GM12865 (cell line): ENCODE data around the gene STRADA.

Experiments
- DNase-seq: peaks from one replicate; pipeline ENCODE4 v3.0.0; 2010; ENCODE audit warnings: low read depth
- H3K4me3 ChIP-seq: 2 replicates; pipeline ENCODE4 v1.5.1; 2011; ENCODE audit warnings: mild to moderate bottlenecking, low read depth, low read length, control low read depth
- TF ChIP-seq, protein P1 (sequence below): IDR thresholded peaks from 2 replicates; pipeline ENCODE4 v1.5.1; 2011; ENCODE audit warnings: low read length, control low read depth, low read depth, inconsistent platforms; ENCODE audit not compliant: insufficient read depth; ENCODE audit errors: missing control alignments

The STRADA gene

DNA sequence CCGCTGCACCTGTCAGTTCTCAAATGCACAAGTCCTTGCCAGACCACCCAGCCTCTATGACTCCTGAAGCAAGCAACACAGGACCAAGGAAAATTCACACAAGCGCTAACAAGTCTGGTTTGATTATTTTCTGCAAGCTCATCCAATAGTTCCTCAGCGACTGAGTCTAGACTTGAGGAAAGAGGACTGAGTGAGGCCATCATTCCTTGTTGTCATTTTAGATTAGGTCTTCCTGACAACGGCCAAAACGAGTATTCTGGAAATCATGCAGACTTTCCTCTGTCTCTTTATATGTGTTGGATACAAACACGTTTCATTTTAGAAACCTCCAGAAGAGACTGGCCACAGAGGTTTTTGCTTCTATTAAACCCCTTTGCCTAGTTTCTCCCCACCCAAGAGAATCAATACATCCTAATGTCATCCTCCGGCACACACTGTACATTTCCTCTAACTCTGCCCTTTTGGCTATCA, 31.2 kb upstream of the STRADA start:
- peak; percentile 37 for DNase-seq
- TF ChIP-seq, protein P1, sequence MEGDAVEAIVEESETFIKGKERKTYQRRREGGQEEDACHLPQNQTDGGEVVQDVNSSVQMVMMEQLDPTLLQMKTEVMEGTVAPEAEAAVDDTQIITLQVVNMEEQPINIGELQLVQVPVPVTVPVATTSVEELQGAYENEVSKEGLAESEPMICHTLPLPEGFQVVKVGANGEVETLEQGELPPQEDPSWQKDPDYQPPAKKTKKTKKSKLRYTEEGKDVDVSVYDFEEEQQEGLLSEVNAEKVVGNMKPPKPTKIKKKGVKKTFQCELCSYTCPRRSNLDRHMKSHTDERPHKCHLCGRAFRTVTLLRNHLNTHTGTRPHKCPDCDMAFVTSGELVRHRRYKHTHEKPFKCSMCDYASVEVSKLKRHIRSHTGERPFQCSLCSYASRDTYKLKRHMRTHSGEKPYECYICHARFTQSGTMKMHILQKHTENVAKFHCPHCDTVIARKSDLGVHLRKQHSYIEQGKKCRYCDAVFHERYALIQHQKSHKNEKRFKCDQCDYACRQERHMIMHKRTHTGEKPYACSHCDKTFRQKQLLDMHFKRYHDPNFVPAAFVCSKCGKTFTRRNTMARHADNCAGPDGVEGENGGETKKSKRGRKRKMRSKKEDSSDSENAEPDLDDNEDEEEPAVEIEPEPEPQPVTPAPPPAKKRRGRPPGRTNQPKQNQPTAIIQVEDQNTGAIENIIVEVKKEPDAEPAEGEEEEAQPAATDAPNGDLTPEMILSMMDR: no peak
- H3K4me3 ChIP-seq: peak overlapping the region; percentile 72

DNA sequence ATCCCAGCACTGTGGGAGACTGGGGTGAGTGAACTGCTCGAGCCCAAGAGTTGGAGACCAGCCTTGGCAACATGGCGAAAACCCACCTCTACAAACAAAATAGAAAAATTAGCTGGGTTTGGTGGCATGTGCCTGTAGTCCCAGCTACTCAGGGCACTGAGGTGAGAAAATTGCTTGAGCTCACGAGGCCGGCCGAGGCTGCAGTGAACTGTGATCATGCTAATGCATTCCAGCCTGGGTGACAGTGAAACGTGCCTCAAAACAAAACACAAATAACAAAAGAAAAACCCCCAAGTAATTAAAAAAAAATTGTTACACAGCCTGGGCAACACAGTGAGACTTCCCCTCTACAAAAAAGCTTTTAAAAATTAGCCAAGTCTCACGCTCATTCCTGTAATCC, 26.8 kb upstream of the STRADA start:
- DNase-seq: no peak
- TF ChIP-seq, protein P1: no peak
- no peak overlapping the region for H3K4me3 ChIP-seq

DNA sequence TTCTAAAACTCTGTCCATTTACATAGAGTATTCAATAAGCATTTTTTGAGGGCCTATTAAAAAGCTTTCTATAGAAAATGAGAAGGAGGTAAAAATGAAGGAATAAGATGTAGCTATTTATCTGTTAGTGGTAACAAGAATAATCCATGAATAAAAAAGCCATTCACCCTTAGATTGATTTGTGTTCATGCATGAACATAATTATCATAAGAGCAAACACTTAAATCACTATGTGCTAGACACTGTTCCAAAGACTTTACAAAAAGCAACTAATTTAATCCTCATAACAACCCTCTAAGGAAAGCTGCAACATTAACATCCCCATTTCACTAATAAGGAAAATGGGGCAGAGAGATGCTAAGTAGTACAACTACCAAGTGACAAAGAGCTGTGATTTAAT, 25.2 kb upstream of the STRADA start:
- DNase-seq: no peak
- H3K4me3 ChIP-seq: no peak overlapping the region
- TF ChIP-seq, protein P1: no peak

DNA sequence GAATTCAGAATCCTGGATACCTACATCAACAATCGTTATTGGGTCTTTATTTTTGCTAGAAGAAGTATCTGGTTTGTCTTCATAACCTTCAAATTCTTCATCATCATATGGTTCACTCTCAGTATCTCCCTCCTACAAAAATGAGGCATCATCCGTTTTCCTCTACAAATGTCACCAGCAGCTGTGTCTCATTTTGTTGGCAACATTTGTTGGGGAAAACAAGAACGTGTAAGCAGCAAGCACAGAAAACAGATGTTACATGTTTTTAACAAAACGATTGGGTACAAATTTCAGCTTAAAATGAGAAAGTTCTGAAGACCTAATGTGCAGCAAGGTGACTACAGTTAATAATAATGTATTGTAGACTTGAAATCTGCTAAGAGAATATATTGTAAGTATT, 23.1 kb upstream of the STRADA start:
- H3K4me3 ChIP-seq: no peak overlapping the region
- DNase-seq: no peak
- TF ChIP-seq, protein P1: no peak

DNA sequence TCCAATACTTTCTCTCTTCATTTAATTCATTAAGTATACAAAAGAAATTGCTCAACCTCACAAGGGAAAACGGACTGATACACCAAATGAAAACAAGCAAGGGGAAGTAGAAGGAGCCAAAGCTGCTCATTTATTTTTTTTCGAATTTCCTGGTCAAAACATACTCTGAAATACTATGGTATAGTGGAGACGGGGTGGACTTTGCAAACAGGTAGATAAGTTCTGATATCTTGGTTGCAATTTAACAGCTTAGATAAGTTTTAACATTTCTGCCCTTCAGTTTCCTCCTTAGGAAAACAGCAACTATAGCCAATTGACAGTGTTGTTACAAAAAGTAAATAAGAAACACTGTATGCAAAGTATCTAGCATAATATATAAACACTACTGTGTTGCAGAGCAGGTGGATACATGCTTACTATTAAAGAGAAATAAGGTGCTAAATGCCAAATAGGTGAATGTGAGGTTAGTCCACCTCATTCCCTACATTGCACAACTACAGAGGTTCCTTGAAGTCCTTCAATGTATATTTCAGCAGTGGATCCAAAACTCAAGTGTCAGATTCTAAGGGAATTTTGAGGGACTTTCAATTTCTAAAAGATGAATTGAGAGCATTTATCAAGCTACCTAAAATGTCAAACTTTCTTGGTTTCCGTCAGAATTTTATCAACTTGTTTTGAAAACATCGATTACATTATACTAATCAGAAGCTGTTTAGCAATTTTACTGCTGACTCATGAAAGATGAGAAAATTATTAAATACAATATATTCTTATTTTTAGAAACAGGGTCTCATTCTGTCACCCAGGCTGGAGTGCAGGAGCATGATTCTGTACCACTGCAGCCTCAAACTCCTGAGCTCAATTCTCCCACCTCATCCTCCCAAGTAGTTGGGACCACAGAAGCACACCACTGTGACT, 20.8 kb upstream of the STRADA start:
- H3K4me3 ChIP-seq: no peak overlapping the region
- DNase-seq: no peak
- TF ChIP-seq, protein P1: no peak

DNA sequence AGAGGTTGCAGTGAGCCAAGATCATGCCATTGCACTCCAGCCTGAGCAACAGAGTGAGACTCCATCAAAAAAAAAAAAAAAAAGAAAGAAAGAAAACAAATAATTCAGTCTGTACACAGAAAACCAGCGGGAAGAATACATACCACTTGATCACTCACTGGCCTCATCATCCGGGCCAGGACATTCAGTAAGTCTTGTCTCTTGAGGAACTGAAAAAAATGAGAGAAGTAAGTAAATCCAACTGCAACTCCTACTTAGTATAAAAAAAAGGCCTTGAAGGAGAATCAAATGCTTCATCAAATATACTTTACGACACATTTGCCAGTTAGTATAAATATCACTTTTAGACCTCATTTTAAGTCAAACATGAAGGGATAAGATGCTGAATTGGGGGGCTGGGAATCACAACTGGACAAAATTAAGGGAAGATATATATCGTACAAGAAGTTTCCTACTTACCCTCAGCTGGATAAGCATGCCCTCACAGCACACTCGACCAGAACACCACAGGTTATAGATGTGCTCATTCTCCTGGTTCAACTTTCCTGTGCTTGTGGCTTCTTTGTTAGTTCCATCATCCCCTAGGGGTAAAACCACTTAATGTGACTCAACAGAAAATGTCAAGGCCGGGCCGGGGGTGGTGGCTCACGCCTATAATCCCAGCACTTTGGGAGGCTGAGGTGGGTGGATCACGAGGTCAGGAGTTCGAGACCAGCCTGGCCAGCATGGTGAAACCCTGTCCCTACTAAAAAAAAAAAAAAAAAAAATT, 19.4 kb upstream of the STRADA start:
- no peak for DNase-seq
- no peak overlapping the region for H3K4me3 ChIP-seq
- TF ChIP-seq, protein P1: no peak
